ENCODE data around the gene NELFCD. TPM values are rescaled to one million over a fixed set of nuclear protein-coding genes. Genes with fewer than 3 reads are reported as not detected.

Gene NELFCD
- total RNA-seq, 1 experiment from 2014 or later: 65.8 TPM

DNA sequence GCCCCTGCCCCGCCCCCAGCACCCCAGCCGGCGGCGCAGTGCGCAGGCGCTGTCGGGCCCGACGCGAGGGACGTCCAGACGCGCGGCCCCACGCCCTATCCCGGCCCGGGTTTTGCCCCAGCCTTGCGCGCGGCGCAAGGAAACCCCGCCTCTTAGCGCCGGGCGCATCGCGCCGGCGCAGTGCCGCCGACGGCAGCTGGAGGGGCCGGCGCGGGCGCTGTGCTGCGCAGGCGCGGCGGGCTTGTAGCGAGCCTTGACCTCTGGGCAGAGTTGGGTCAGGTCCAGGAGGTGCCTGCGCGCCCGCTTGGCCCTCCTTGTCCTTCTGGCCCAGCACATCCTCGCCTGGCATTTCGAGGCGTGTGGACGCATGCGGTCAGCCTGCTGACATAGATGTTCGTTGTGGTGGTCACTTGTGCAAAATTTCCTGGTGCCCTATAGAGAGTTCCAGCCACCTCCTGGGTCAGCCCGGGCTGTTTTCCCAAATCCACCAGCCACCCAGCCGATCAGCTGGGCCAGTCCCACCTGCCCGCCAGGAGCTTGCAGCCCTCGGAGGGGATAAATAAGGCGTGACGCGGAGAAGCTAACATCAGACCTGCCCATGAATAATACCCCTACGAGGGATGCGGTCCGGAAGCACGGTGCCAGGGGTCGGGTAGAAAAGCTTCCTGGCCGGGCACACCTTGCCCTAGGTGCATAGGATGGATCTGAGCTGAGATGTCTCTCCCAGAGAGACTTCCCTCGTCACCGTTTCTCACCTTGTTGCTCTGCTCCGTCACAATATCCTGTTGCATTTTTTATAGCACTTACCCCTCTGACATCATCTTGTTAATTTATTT is 62.0 kb downstream of the NELFCD start:
- DNase-seq (ENCODE audit: extremely low read depth, low read depth): peak; percentile 93

- no peak for DNase-seq (ENCODE audit: extremely low read depth, low read depth)
Observed at GRCh38 chr20:59043698-59044097, 62.6 kb downstream of the NELFCD start.

DNA sequence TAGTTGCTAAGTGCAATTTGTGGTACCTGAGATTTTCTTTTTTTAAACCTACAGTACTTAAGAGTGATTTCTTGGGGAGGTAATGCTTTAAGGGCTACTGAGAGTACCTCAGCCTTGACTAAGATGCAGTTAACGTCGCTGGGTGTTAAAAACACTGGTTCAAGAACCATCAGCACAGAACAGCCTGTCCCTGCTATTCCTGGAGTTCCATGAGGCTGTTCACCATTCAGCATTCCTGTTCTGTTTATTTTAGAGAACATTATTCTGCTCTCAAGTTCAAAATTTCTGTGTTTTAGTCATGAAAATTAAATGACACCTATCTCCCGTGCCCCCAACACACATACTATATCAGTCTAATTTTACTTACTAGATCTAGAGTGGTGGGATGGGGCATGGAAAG is 63.2 kb downstream of the NELFCD start:
- no peak for DNase-seq (ENCODE audit: extremely low read depth, low read depth)

Other genes starting within 250 kb of the NELFCD start
- gene GNAS-AS1, start 130.4 kb upstream of the NELFCD start, total RNA-seq (2014; rRNA removed; shearing (Covaris generic)): 1.7 and 1.8 TPM in 2 replicates
- gene GNAS, start 128.5 kb upstream of the NELFCD start, total RNA-seq (2014; rRNA removed; shearing (Covaris generic)): 1,255 and 1,261 TPM in 2 replicates
- 245 and 259 TPM in 2 replicates for gene CTSZ, start 26.0 kb downstream of the NELFCD start, total RNA-seq (2014; rRNA removed; shearing (Covaris generic))
- not detected in 2 replicates for gene TUBB1, start 38.2 kb downstream of the NELFCD start, total RNA-seq (2014; rRNA removed; shearing (Covaris generic))
- 92.3 and 106 TPM in 2 replicates for gene ATP5F1E, start 51.1 kb downstream of the NELFCD start, total RNA-seq (2014; rRNA removed; shearing (Covaris generic))
- gene PRELID3B, start 61.5 kb downstream of the NELFCD start, total RNA-seq (2014; rRNA removed; shearing (Covaris generic)): 280 and 290 TPM in 2 replicates
- 0.37 and 0.40 TPM in 2 replicates for gene ZNF831, start 182.6 kb downstream of the NELFCD start, total RNA-seq (2014; rRNA removed; shearing (Covaris generic))

Data from NCI-H460 (cell line).